ENCODE results near the gene MAGEB16. TPM values are rescaled to one million over a fixed set of nuclear protein-coding genes. Genes with fewer than 3 reads are reported as not detected.

The MAGEB16 gene
- total and polyA plus RNA-seq, 2 of the 8 experiments (the other 6 are each of a cell fraction or from before 2014, with no cell fraction given), result not detected

- TF ChIP-seq PHF8 (conservative IDR thresholded peaks at IDR 0.05; ENCODE audit: low read depth, low read length), result no peak
- no peak for TF ChIP-seq BACH1 (IDR thresholded peaks at IDR 0.05; ENCODE audit: low read length)
- Histone ChIP-seq H2BK12ac (ENCODE audit: low read depth, low read length) (no peak overlapping the region), H3K27ac (ENCODE audit: low read depth, low read length) (no peak overlapping the region), H3K23ac (ENCODE audit: insufficient read length) (no peak overlapping the region), H3K36me3 (ENCODE audit: control insufficient read depth in 2 of 4, insufficient read depth in 4 of 4, low read length in 3 of 4) (no peaks in the 10 kb centered on the region), H3K4me1 (replicated peaks in 1 of 4; ENCODE audit: control insufficient read depth in 3 of 4, insufficient read depth in 4 of 4, low read length in 3 of 4) (no peaks in the 10 kb centered on the region), H4K91ac (replicated peaks; ENCODE audit: insufficient read length, low read length) (no peak overlapping the region), H2BK15ac (ENCODE audit: low read length) (no peak overlapping the region), H4K5ac (ENCODE audit: insufficient read length, low read depth, low read length) (no peak overlapping the region), H4K20me1 (replicated peaks in 1 of 2; ENCODE audit: control insufficient read depth in 1 of 2, insufficient read depth in 2 of 2, low read length in 2 of 2) (no peaks in the 10 kb centered on the region), H3K9me3 (ENCODE audit: insufficient read depth in 2 of 2, low read depth in 1 of 2, low read length in 1 of 2) (no peaks in the 10 kb centered on the region), H2AK5ac (ENCODE audit: low read depth, low read length) (no peak overlapping the region), H3K23me2 (ENCODE audit: low read depth, low read length) (no peaks in the 10 kb centered on the region), H3K79me2 (ENCODE audit: control insufficient read depth in 1 of 2, insufficient read depth in 2 of 2, low read length in 2 of 2) (no peaks in the 10 kb centered on the region), H3K27me3 (replicated peaks in 1 of 4; ENCODE audit: control insufficient read depth in 3 of 4, extremely low read depth in 1 of 4, insufficient read depth in 3 of 4, low read length in 3 of 4) (no peaks in the 10 kb centered on the region), H3K18ac (ENCODE audit: extremely low read depth, low read length) (no peak overlapping the region), H3K56ac (replicated peaks; ENCODE audit: insufficient read length, low read depth, low read length) (no peak overlapping the region), H3K9ac (replicated peaks in 1 of 4; ENCODE audit: extremely low read depth in 1 of 4, low read depth in 3 of 4, low read length in 3 of 4) (no peak overlapping the region), H3K4me3 (ENCODE audit: extremely low read depth in 1 of 4, insufficient read depth in 2 of 4, low read depth in 3 of 4, low read length in 4 of 4) (no peak overlapping the region), H2BK20ac (ENCODE audit: low read length) (no peak overlapping the region), H4K8ac (ENCODE audit: extremely low read depth, insufficient read depth, low read length) (no peak overlapping the region), H3K4me2 (ENCODE audit: insufficient read depth in 1 of 2, low read depth in 2 of 2, low read length in 2 of 2) (no peak overlapping the region), H3K4ac (replicated peaks; ENCODE audit: insufficient read length, low read depth, low read length) (no peak overlapping the region), H2BK120ac (replicated peaks; ENCODE audit: low read depth, low read length) (no peak overlapping the region), H2BK5ac (ENCODE audit: low read depth, low read length) (no peak overlapping the region), H2AFZ (ENCODE audit: low read length) (no peak overlapping the region), H3K14ac (ENCODE audit: insufficient read length) (no peak overlapping the region), H3K79me1 (ENCODE audit: low read depth, low read length) (no peaks in the 10 kb centered on the region)
- no peak for DNase-seq (ENCODE audit: low read depth in 1 of 2, low spot score in 2 of 2)
- WGBS, 2 experiments (ENCODE audit: extremely low coverage in 1 of 2, insufficient coverage in 1 of 2, insufficient read length in 1 of 2, insufficient replicate concordance in 2 of 2, low coverage in 1 of 2, low lambda C conversion rate in 2 of 2, missing lambda C conversion rate in 1 of 2), result 100% methylated on average over 3 of the region's 4 CpGs; no CpG with 5 or more reads in 1 of the 2 experiments
- ChIA-PET CTCF (ENCODE audit: partially characterized antibody) (no interaction called here), POLR2A (ENCODE audit: partially characterized antibody) (no interaction called here)
- no peak for FAIRE-seq
These were observed 49.6 kb downstream of the MAGEB16 start for GRCh38 chrX:35847736-35848135.

Other genes starting within 250 kb of the MAGEB16 start
- 0.04 TPM in 1 of 2 replicates, not detected in the other for gene CFAP47, start 121.4 kb downstream of the MAGEB16 start, total RNA-seq (2021; fragmentation: NEBNext Ultra II Directional; extraction: Animal tissue kit (Norgen Biotek cat#: 25700))
- not detected in 2 replicates for gene CFAP47, start 121.4 kb downstream of the MAGEB16 start, polyA plus RNA-seq (2011; rRNA removed)